Endothelial cell of umbilical vein (primary cell): ENCODE results near the gene NCBP1. TPM values are rescaled to one million over a fixed set of nuclear protein-coding genes. Genes with fewer than 3 reads are reported as not detected.

Source experiments
- BruUV-seq: library from RNA; stranded (reverse); fragments of 400-500 nt; replicated peaks from 2 replicates; lab custom pipeline; 2021; lab: Mats Ljungman, UMichigan
- CTCF ChIA-PET: fragments of 300-600, 350-600 bp; sonication (Branson Sonifier 250); formaldehyde crosslinking; loops from one replicate; lab custom pipeline; 2021; ENCODE audit warnings: antibody characterized with exemption, inconsistent platforms; lab: Charles Lee
- POLR2A ChIA-PET: fragments of 300-600, 350-600 bp; sonication (Branson Sonifier 250); formaldehyde crosslinking; loops from one replicate; lab custom pipeline; 2021; ENCODE audit warnings: antibody characterized with exemption, inconsistent platforms; lab: Charles Lee
- DNase-seq: peaks from one replicate; pipeline ENCODE4 v3.0.0-alpha.2; 2011; ENCODE audit warnings: low read depth, low spot score
- FAIRE-seq: peaks from 2 replicates; lab custom pipeline; 2011; peaks lifted over from hg19 to GRCh38; lab: Jason Lieb, UNC
- H2AFZ ChIP-seq: 2 replicates; pipeline ENCODE4 v1.6.0; 2012; ENCODE audit warnings: low read depth, low read length, control low read depth, inconsistent platforms
- H3K27ac ChIP-seq: 2 replicates; pipeline ENCODE4 v1.5.1; 2011; ENCODE audit warnings: low read depth, mild to moderate bottlenecking, control low read depth, low read length, moderate library complexity; ENCODE audit not compliant: insufficient read depth
- H3K27me3 ChIP-seq, 2 experiments: 2 replicates each; pipeline versions ENCODE4 v1.6.0 to v1.6.1; 2011; ENCODE audit warnings: low read length in 2 of 2, mixed read lengths in 1 of 2; ENCODE audit not compliant: control insufficient read depth in 2 of 2, insufficient read depth in 2 of 2
- H3K36me3 ChIP-seq, 2 experiments: 2 replicates in 1 of 2; 3 replicates in 1 of 2; pipeline ENCODE4 v1.5.1; 2011; ENCODE audit warnings: low read length in 2 of 2, mild to moderate bottlenecking in 1 of 2, moderate library complexity in 1 of 2; ENCODE audit not compliant: control insufficient read depth in 2 of 2, insufficient read depth in 2 of 2; ENCODE audit errors: extremely low read depth in 1 of 2
- H3K4me1 ChIP-seq: 3 replicates; pipeline ENCODE4 v1.5.1; 2011; ENCODE audit warnings: mild to moderate bottlenecking, low read length; ENCODE audit not compliant: control insufficient read depth, insufficient read depth; ENCODE audit errors: extremely low read depth
- H3K4me2 ChIP-seq: 2 replicates; pipeline ENCODE4 v1.6.1; 2011; ENCODE audit warnings: low read length, control low read depth, mixed read lengths; ENCODE audit not compliant: insufficient read depth
- H3K4me3 ChIP-seq, 3 experiments: fragments of 200-600 bp in 1 of 3; sonication (generic), shearing (Covaris generic) in 1 of 3; replicated peaks in 1 of 3; 2 replicates each; pipeline ENCODE4 v1.5.1; 2011 to 2016; ENCODE audit warnings: control low read depth in 3 of 3, low read length in 3 of 3, mild to moderate bottlenecking in 2 of 3, inconsistent platforms in 1 of 3, low read depth in 1 of 3, moderate library complexity in 1 of 3; ENCODE audit not compliant: insufficient read depth in 1 of 3
- H3K79me2 ChIP-seq: 2 replicates; pipeline ENCODE4 v1.6.0; 2012; ENCODE audit warnings: low read length, inconsistent platforms; ENCODE audit not compliant: control insufficient read depth, insufficient read depth
- H3K9ac ChIP-seq: replicated peaks from 2 replicates; pipeline ENCODE3; 2011; ENCODE audit warnings: low read length, control low read depth; ENCODE audit not compliant: insufficient read depth; ENCODE audit errors: extremely low read depth
- H3K9me1 ChIP-seq: replicated peaks from 3 replicates; pipeline ENCODE4 v1.6.0; 2011; ENCODE audit warnings: mild to moderate bottlenecking, low read length; ENCODE audit not compliant: control insufficient read depth, insufficient read depth; ENCODE audit errors: extremely low read depth
- H3K9me3 ChIP-seq: replicated peaks from 2 replicates; pipeline ENCODE4 v1.5.1; 2012; ENCODE audit warnings: low read length, inconsistent platforms; ENCODE audit not compliant: control insufficient read depth, insufficient read depth
- H4K20me1 ChIP-seq: replicated peaks from 2 replicates; pipeline ENCODE3; 2011; ENCODE audit warnings: mild to moderate bottlenecking, low read length; ENCODE audit not compliant: control insufficient read depth, insufficient read depth; ENCODE audit errors: extremely low read depth
- CTCF ChIP-seq, 2 donors: IDR thresholded peaks; 1 replicate in 1 of 2; 2 replicates in 1 of 2; pipeline ENCODE4 v1.5.1; 2011; ENCODE audit warnings: low read length in 2 of 2, mild to moderate bottlenecking in 2 of 2, moderate library complexity in 2 of 2, control low read depth in 1 of 2, inconsistent platforms in 1 of 2, low read depth in 1 of 2; ENCODE audit not compliant: insufficient read depth in 1 of 2; ENCODE audit errors: extremely low read depth in 1 of 2
- EZH2 ChIP-seq: IDR thresholded peaks from 2 replicates; pipeline ENCODE4 v1.6.1; 2012; ENCODE audit warnings: borderline replicate concordance, low read depth, mild to moderate bottlenecking, moderate library complexity, low read length, inconsistent platforms; ENCODE audit not compliant: severe bottlenecking
- FOS ChIP-seq: IDR thresholded peaks from 2 replicates; pipeline ENCODE4 v1.6.1; 2011; ENCODE audit warnings: mild to moderate bottlenecking, low read length, moderate library complexity, borderline replicate concordance; ENCODE audit not compliant: insufficient read depth
- GATA2 ChIP-seq: IDR thresholded peaks from 2 replicates; pipeline ENCODE4 v1.7.0; 2011; ENCODE audit warnings: low read depth, mild to moderate bottlenecking, moderate library complexity, mixed read lengths, low read length; ENCODE audit not compliant: insufficient read length, insufficient read depth
- JUN ChIP-seq: IDR thresholded peaks from 2 replicates; pipeline ENCODE4 v1.6.1; 2011; ENCODE audit warnings: borderline replicate concordance, low read depth; ENCODE audit not compliant: insufficient read length, insufficient read depth
- MAX ChIP-seq: IDR thresholded peaks from 2 replicates; pipeline ENCODE4 v1.6.1; 2011; ENCODE audit not compliant: insufficient read depth, insufficient read length
- MYC ChIP-seq: IDR thresholded peaks from one replicate; pipeline ENCODE4 v1.6.1; 2011; ENCODE audit warnings: mild to moderate bottlenecking, low read depth, low read length
- POLR2A ChIP-seq: IDR thresholded peaks from 2 replicates; pipeline ENCODE4 v1.6.1; 2012; ENCODE audit warnings: low read depth, mild to moderate bottlenecking, control low read depth, low read length
- POLR2AphosphoS5 ChIP-seq: IDR thresholded peaks from 2 replicates; pipeline ENCODE4 v1.6.1; 2012; ENCODE audit warnings: low read depth, mild to moderate bottlenecking, control low read depth, low read length, moderate library complexity; ENCODE audit not compliant: insufficient read depth
- dilution Hi-C: fragments of 300-500 bp; cut with MboI; formaldehyde crosslinking; loops from one replicate; pipeline ENCODE4 v1.15.0; 2019; ENCODE audit warnings: low sequenced_read_pairs; ENCODE audit not compliant: extremely low pct_ligation_motif_present
- intact Hi-C: fragments of 100-400 bp; cut with micrococcal nuclease; formaldehyde crosslinking; loops from one replicate; pipeline ENCODE4 v1.10.0; 2022
- polyA plus RNA-seq, 4 experiments: library from polyadenylated mRNA; depleted of rRNA in 3 of 4; stranded (reverse) in 3 of 4; unstranded in 1 of 4; fragments of >200 nt; gene quantifications; 2 replicates each; pipeline versions ENCODE4 v1.2.1 to v1.2.3, GENCODE V29; 2011 to 2012; ENCODE audit warnings: missing spikeins in 1 of 4
- total RNA-seq: library from RNA; stranded (reverse); gene quantifications from 2 replicates; pipeline ENCODE4 v1.2.3, GENCODE V29; 2021

Gene NCBP1
- total and polyA plus RNA-seq, 2 donors (not counting 3 experiments of a cell fraction or from before 2014, with no cell fraction given): 10.9 to 45.3 TPM

GRCh38 chr9:97670586-97670985 is 37.0 kb downstream of the NCBP1 start:
- Histone ChIP-seq H4K20me1 (peaks cover 3% of the 10 kb centered on the region), H3K9ac (no peak overlapping the region), H3K9me1 (no peaks in the 10 kb centered on the region), H3K27me3 (no peaks in the 10 kb centered on the region), H3K4me1 (no peaks in the 10 kb centered on the region), H3K9me3 (no peaks in the 10 kb centered on the region), H3K4me2 (no peak overlapping the region), H3K4me3 (no peak overlapping the region), H3K36me3 (peaks cover 24 to 79% of the 10 kb centered on the region in 2 experiments), H2AFZ (no peak overlapping the region), H3K79me2 (no peaks in the 10 kb centered on the region), H3K27ac (no peak overlapping the region)
- FAIRE-seq (no peak), DNase-seq (no peak)
- intact Hi-C loops: no loop called here
- no TSS peak for BruUV-seq
- ChIA-PET CTCF (no interaction called here), POLR2A (no interaction called here)
- dilution Hi-C loops: no loop called here
- TF ChIP-seq MAX (no peak), FOS (no peak), JUN (no peak), EZH2 (no peak), GATA2 (no peak), CTCF (IDR thresholded peaks at IDR 0.05; ENCODE audit: extremely low read depth in 1 of 2, insufficient read depth in 1 of 2, low read depth in 1 of 2, low read length in 2 of 2) (no peak), POLR2A (no peak), POLR2AphosphoS5 (no peak), MYC (no peak)
